H1 (cell line): ENCODE results near the gene JMJD1C. TPM values are rescaled to one million over a fixed set of nuclear protein-coding genes. Genes with fewer than 3 reads are reported as not detected.

Experiments
- CTCF ChIA-PET: fragments of 300-600 bp; sonication (Branson Sonifier 250); formaldehyde crosslinking; loops from one replicate; lab custom pipeline; 2021; ENCODE audit not compliant: partially characterized antibody; lab: Charles Lee
- POLR2A ChIA-PET: fragments of 300-600 bp; sonication (Branson Sonifier 250); formaldehyde crosslinking; loops from one replicate; lab custom pipeline; 2021; ENCODE audit warnings: inconsistent platforms; ENCODE audit not compliant: partially characterized antibody; lab: Charles Lee
- DNase-seq, 2 experiments: peaks; one replicate each; pipeline versions ENCODE4 v3.0.0 to v3.0.0-alpha.2; 2010 to 2022; ENCODE audit warnings: low spot score in 2 of 2, low read depth in 1 of 2, mixed read lengths in 1 of 2
- FAIRE-seq: peaks from 2 replicates; lab custom pipeline; 2011; peaks lifted over from hg19 to GRCh38; lab: Jason Lieb, UNC
- H2AFZ ChIP-seq: 2 replicates; pipeline ENCODE4 v1.8.1; 2012; ENCODE audit warnings: low read length, inconsistent platforms
- H2AK5ac ChIP-seq: 2 replicates; pipeline ENCODE4 v1.6.1; 2013; ENCODE audit warnings: low read depth, low read length
- H2BK120ac ChIP-seq: replicated peaks from 2 replicates; pipeline ENCODE3; 2013; ENCODE audit warnings: low read depth, low read length, inconsistent platforms
- H2BK12ac ChIP-seq: 2 replicates; pipeline ENCODE4 v1.6.1; 2013; ENCODE audit warnings: low read depth, low read length
- H2BK15ac ChIP-seq: 2 replicates; pipeline ENCODE4 v1.6.1; 2013; ENCODE audit warnings: low read length
- H2BK20ac ChIP-seq: 2 replicates; pipeline ENCODE4 v1.6.1; 2013; ENCODE audit warnings: low read length
- H2BK5ac ChIP-seq: 2 replicates; pipeline ENCODE4 v1.6.1; 2013; ENCODE audit warnings: low read depth, low read length
- H3K14ac ChIP-seq: 2 replicates; pipeline ENCODE4 v1.6.1; 2013; ENCODE audit warnings: inconsistent platforms; ENCODE audit not compliant: insufficient read length
- H3K18ac ChIP-seq: 2 replicates; pipeline ENCODE4 v1.6.1; 2013; ENCODE audit warnings: low read length; ENCODE audit errors: extremely low read depth
- H3K23ac ChIP-seq: 2 replicates; pipeline ENCODE4 v1.6.1; 2013; ENCODE audit warnings: inconsistent platforms; ENCODE audit not compliant: insufficient read length
- H3K23me2 ChIP-seq: 2 replicates; pipeline ENCODE4 v1.6.1; 2013; ENCODE audit warnings: low read depth, low read length
- H3K27ac ChIP-seq: 2 replicates; pipeline ENCODE4 v1.6.1; 2011; ENCODE audit warnings: low read depth, low read length, inconsistent platforms
- H3K27me3 ChIP-seq, 4 experiments: replicated peaks in 1 of 4; 1 replicate in 1 of 4; 2 replicates in 3 of 4; pipeline versions ENCODE4 v1.6.1 to v1.8.1; 2011 to 2013; ENCODE audit warnings: low read length in 3 of 4, mild to moderate bottlenecking in 3 of 4, inconsistent platforms in 2 of 4, mixed read lengths in 2 of 4, moderate library complexity in 1 of 4; ENCODE audit not compliant: control insufficient read depth in 3 of 4, insufficient read depth in 3 of 4; ENCODE audit errors: extremely low read depth in 1 of 4
- H3K36me3 ChIP-seq, 4 experiments: 2 replicates each; pipeline versions ENCODE4 v1.6.1 to v1.8.1; 2011 to 2013; ENCODE audit warnings: mild to moderate bottlenecking in 4 of 4, low read length in 3 of 4, moderate library complexity in 2 of 4, control low read depth in 1 of 4, inconsistent platforms in 1 of 4; ENCODE audit not compliant: insufficient read depth in 4 of 4, control insufficient read depth in 2 of 4
- H3K4ac ChIP-seq: replicated peaks from 2 replicates; pipeline ENCODE3; 2013; ENCODE audit warnings: low read length, low read depth, mixed read lengths, inconsistent platforms; ENCODE audit not compliant: insufficient read length
- H3K4me1 ChIP-seq, 4 experiments: replicated peaks in 1 of 4; 1 replicate in 1 of 4; 2 replicates in 3 of 4; pipeline versions ENCODE4 v1.6.1 to v1.8.1; 2011 to 2013; ENCODE audit warnings: low read length in 3 of 4, inconsistent platforms in 2 of 4, mixed read lengths in 1 of 4; ENCODE audit not compliant: insufficient read depth in 4 of 4, control insufficient read depth in 3 of 4
- H3K4me2 ChIP-seq, 2 experiments: 2 replicates each; pipeline versions ENCODE4 v1.6.1 to v1.8.1; 2011 to 2013; ENCODE audit warnings: low read depth in 2 of 2, low read length in 2 of 2, control low read depth in 1 of 2, inconsistent platforms in 1 of 2, mild to moderate bottlenecking in 1 of 2; ENCODE audit not compliant: insufficient read depth in 1 of 2
- H3K4me3 ChIP-seq, 4 experiments: fragments of 200-600, 300-600 bp in 1 of 4; sonication (generic), shearing (Covaris generic), sonication (Bioruptor Twin) in 1 of 4; 2 replicates each; pipeline versions ENCODE4 v1.5.1 to v1.8.1; 2011 to 2016; ENCODE audit warnings: low read length in 4 of 4, low read depth in 3 of 4, control low read depth in 2 of 4, inconsistent platforms in 2 of 4, mild to moderate bottlenecking in 2 of 4, mixed read lengths in 1 of 4, moderate library complexity in 1 of 4; ENCODE audit not compliant: insufficient read depth in 2 of 4; ENCODE audit errors: extremely low read depth in 1 of 4
- H3K56ac ChIP-seq: replicated peaks from 2 replicates; pipeline ENCODE3; 2013; ENCODE audit warnings: low read depth, mild to moderate bottlenecking, mixed read lengths, low read length, inconsistent platforms; ENCODE audit not compliant: insufficient read length
- H3K79me1 ChIP-seq: 2 replicates; pipeline ENCODE4 v1.6.1; 2013; ENCODE audit warnings: low read depth, low read length, control low read depth
- H3K79me2 ChIP-seq, 2 experiments: 2 replicates each; pipeline versions ENCODE4 v1.6.1 to v1.8.1; 2012 to 2013; ENCODE audit warnings: low read length in 2 of 2, mild to moderate bottlenecking in 2 of 2, inconsistent platforms in 1 of 2; ENCODE audit not compliant: insufficient read depth in 2 of 2, control insufficient read depth in 1 of 2
- H3K9ac ChIP-seq, 4 experiments: replicated peaks in 1 of 4; 1 replicate in 1 of 4; 2 replicates in 3 of 4; pipeline versions ENCODE4 v1.6.1 to v1.8.1; 2011 to 2013; ENCODE audit warnings: low read depth in 3 of 4, low read length in 3 of 4, control low read depth in 2 of 4, mild to moderate bottlenecking in 2 of 4, moderate library complexity in 2 of 4, inconsistent platforms in 1 of 4; ENCODE audit errors: extremely low read depth in 1 of 4
- H3K9me3 ChIP-seq, 2 experiments: 2 replicates each; pipeline versions ENCODE4 v1.6.1 to v1.8.1; 2012 to 2013; ENCODE audit warnings: mild to moderate bottlenecking in 2 of 2, moderate library complexity in 2 of 2, control low read depth in 1 of 2, inconsistent platforms in 1 of 2, low read depth in 1 of 2, low read length in 1 of 2, mixed read lengths in 1 of 2; ENCODE audit not compliant: insufficient read depth in 2 of 2
- H4K20me1 ChIP-seq, 2 experiments: replicated peaks in 1 of 2; 2 replicates each; pipeline versions ENCODE3 to v1.8.1; 2011 to 2013; ENCODE audit warnings: inconsistent platforms in 2 of 2, low read length in 2 of 2, mild to moderate bottlenecking in 1 of 2; ENCODE audit not compliant: insufficient read depth in 2 of 2, control insufficient read depth in 1 of 2
- H4K5ac ChIP-seq: 2 replicates; pipeline ENCODE4 v1.6.1; 2013; ENCODE audit warnings: low read length, low read depth, mixed read lengths, inconsistent platforms; ENCODE audit not compliant: insufficient read length
- H4K8ac ChIP-seq: 2 replicates; pipeline ENCODE4 v1.8.0; 2013; ENCODE audit warnings: mild to moderate bottlenecking, moderate library complexity, low read length, inconsistent platforms; ENCODE audit not compliant: insufficient read depth; ENCODE audit errors: extremely low read depth
- H4K91ac ChIP-seq: replicated peaks from 2 replicates; pipeline ENCODE3; 2013; ENCODE audit warnings: low read length, mixed read lengths, inconsistent platforms; ENCODE audit not compliant: insufficient read length
- BACH1 ChIP-seq: IDR thresholded peaks from 2 replicates; pipeline ENCODE4 v1.6.1; 2012; ENCODE audit warnings: low read length, improper control_type of control experiment
- CEBPB ChIP-seq: IDR thresholded peaks from 2 replicates; pipeline ENCODE4 v1.6.1; 2012; ENCODE audit warnings: low read depth, low read length
- WGBS, 2 experiments: shearing (Covaris generic) in 1 of 2; methylation state at CpG; one replicate each; pipeline versions ENCODE4 v1.1.6 to v1.1.7; 2013 to 2015; ENCODE audit warnings: low lambda C conversion rate in 2 of 2, mixed read lengths in 2 of 2, inconsistent platforms in 1 of 2, low coverage in 1 of 2, missing lambda C conversion rate in 1 of 2; ENCODE audit not compliant: insufficient replicate concordance in 2 of 2, insufficient coverage in 1 of 2, insufficient read length in 1 of 2; ENCODE audit errors: extremely low coverage in 1 of 2, missing lambda C conversion rate in 1 of 2; 5-methylcytosine and 5-hydroxymethylcytosine counted together
- polyA plus RNA-seq, 7 experiments: library from polyadenylated mRNA; depleted of rRNA in 3 of 7; stranded (reverse) in 5 of 7; unstranded in 2 of 7; fragments of >200 nt in 5 of 7; fragments of 200-250 nt in 2 of 7; gene quantifications; 1 replicate in 5 of 7; 2 replicates in 1 of 7; 4 replicates in 1 of 7; pipeline versions ENCODE4 v1.2.1 to v1.2.3, GENCODE V29; 2011 to 2013; ENCODE audit warnings: missing spikeins in 2 of 7, mixed read lengths in 2 of 7
- total RNA-seq: library from RNA; stranded (reverse); fragmentation: NEBNext Ultra II Directional; extraction: Animal tissue kit (Norgen Biotek cat#: 25700); gene quantifications from 2 replicates; pipeline ENCODE4 v1.2.1, GENCODE V29; 2021

The JMJD1C gene
- total and polyA plus RNA-seq, 2 of the 8 experiments (the other 6 are each of a cell fraction or from before 2014, with no cell fraction given): 54.5 to 210 TPM

DNA sequence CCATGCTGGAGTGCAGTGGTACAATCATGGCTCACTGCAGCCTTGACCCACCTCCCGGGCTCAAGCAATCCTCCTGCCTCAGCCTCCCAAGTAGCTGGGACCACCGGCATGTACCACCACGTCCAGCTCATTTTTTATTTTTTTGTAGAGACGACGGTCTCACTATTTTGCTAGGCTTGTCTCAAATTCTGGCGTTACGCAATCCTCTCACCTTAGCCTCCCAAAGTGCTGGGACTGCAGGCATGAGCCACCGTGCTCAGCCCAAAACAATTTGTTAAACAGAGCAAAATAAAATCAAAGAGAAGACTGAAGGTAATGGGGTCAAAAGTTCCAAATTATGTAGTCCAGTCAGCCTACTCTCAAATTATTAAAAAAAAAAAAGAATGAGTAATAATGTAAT is 8.7 kb upstream of the JMJD1C start:
- no peak overlapping the region for H3K18ac ChIP-seq
- peaks cover 0 to 76% of the 10 kb centered on the region in 2 experiments; a peak in 3 of 4 replicates for H3K79me2 ChIP-seq
- H2AFZ ChIP-seq: no peak overlapping the region
- H3K27me3 ChIP-seq: no peaks in the 10 kb centered on the region
- whole genome bisulfite sequencing, 2 experiments: 84% methylated on average over 8 of the region's 8 CpGs; no CpG with 5 or more reads in 1 of the 2 experiments
- no peak overlapping the region for H4K5ac ChIP-seq
- no peak overlapping the region for H3K27ac ChIP-seq
- peaks cover 2% of the 10 kb centered on the region; the same call in 1 of the 2 replicates for H3K23me2 ChIP-seq
- DNase-seq (no peak), FAIRE-seq (no peak)
- H2BK20ac ChIP-seq: no peak overlapping the region
- H2BK12ac ChIP-seq: no peak overlapping the region
- ChIA-PET CTCF (interaction anchor here (0.5 kb wide), 1 partner anchor 270 kb away, joined by 3 read pairs; no protein-coding TSS in a partner anchor), POLR2A (interaction anchor here (0.9 kb wide), 1 partner anchor 40 kb away, joined by 3 read pairs; no protein-coding TSS in a partner anchor)
- no peak overlapping the region for H3K23ac ChIP-seq
- H4K91ac ChIP-seq: no peak overlapping the region
- H3K14ac ChIP-seq: no peak overlapping the region
- no peak overlapping the region for H3K56ac ChIP-seq
- no peaks in the 10 kb centered on the region for H4K20me1 ChIP-seq
- no peak overlapping the region for H3K4me2 ChIP-seq
- no peak overlapping the region for H3K4ac ChIP-seq
- TF ChIP-seq BACH1: no peak
- peak; percentile 93 for TF ChIP-seq CEBPB
- no peak overlapping the region for H2BK5ac ChIP-seq
- H3K4me3 ChIP-seq: no peak overlapping the region
- H3K9ac ChIP-seq: no peak overlapping the region
- no peak overlapping the region for H2BK15ac ChIP-seq
- H3K9me3 ChIP-seq: no peaks in the 10 kb centered on the region
- H2AK5ac ChIP-seq: no peak overlapping the region
- H3K4me1 ChIP-seq: peaks cover 0 to 6% (median 4%) of the 10 kb centered on the region in 4 experiments; a peak in 5 of 7 replicates
- no peaks in the 10 kb centered on the region; the same call in 1 of the 2 replicates for H3K79me1 ChIP-seq
- no peak overlapping the region for H4K8ac ChIP-seq
- no peak overlapping the region for H2BK120ac ChIP-seq
- no peaks in the 10 kb centered on the region for H3K36me3 ChIP-seq
